Prostate gland (tissue), 2 donors: ENCODE measurements around the gene ATP9B.

Experiments
- POLR2A ChIP-seq: fragments of 450-650 bp; IDR thresholded peaks from one replicate; pipeline ENCODE4 v1.6.1; 2016; ENCODE audit warnings: antibody characterized with exemption, mild to moderate bottlenecking
- TF ChIP-seq, protein P1 (sequence below), 4 experiments: fragments of 200-600 bp in 2 of 4; fragments of 450-650 bp in 2 of 4; sonication (generic) in 2 of 4; IDR thresholded peaks; 1 replicate in 3 of 4; 2 replicates in 1 of 4; pipeline ENCODE4 v1.5.1; 2016 to 2019; ENCODE audit warnings: antibody characterized with exemption in 4 of 4, mild to moderate bottlenecking in 2 of 4, moderate library complexity in 2 of 4

DNA sequence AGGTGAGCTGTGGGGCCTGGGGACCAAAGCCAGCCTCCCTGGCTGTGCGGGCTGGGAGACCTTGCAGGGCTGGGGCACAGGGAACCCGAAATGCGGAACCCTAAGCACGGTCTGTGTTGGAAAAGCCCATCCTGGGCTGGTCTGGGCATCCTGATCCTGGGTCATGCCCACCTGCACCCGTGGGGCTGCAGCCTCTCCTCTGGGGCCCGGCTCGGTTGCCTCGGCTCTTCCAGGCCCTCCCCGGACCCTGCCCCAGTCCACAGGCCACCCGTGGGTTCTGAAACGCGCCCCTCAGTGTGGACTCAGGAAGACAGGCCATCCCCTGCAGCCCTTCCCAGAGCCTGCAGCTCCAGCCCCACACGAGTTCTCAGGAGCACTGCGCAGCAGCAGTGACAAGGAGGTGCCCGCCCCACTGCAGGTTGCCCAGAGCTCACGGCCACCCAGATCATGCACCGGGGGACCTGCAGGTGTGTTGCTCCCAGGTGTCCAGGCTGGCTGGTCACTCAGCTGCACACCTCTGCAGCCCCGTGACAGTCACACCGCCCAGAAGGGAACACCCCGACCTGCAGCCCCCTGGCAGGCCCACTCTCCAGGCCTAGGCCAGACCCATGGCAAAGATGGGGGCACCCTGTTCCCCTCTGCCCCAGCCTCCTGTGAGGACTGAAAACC lies 314.3 kb downstream of the ATP9B start:
- TF ChIP-seq, protein P1, sequence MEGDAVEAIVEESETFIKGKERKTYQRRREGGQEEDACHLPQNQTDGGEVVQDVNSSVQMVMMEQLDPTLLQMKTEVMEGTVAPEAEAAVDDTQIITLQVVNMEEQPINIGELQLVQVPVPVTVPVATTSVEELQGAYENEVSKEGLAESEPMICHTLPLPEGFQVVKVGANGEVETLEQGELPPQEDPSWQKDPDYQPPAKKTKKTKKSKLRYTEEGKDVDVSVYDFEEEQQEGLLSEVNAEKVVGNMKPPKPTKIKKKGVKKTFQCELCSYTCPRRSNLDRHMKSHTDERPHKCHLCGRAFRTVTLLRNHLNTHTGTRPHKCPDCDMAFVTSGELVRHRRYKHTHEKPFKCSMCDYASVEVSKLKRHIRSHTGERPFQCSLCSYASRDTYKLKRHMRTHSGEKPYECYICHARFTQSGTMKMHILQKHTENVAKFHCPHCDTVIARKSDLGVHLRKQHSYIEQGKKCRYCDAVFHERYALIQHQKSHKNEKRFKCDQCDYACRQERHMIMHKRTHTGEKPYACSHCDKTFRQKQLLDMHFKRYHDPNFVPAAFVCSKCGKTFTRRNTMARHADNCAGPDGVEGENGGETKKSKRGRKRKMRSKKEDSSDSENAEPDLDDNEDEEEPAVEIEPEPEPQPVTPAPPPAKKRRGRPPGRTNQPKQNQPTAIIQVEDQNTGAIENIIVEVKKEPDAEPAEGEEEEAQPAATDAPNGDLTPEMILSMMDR (IDR thresholded peaks at IDR 0.05) = no peak
- TF ChIP-seq POLR2A = no peak
